Endothelial cell (in vitro differentiated cells): ENCODE data around the gene GPR26. TPM values are rescaled to one million over a fixed set of nuclear protein-coding genes. Genes with fewer than 3 reads are reported as not detected.

ENCODE experiments used
- DNase-seq: peaks from one replicate; pipeline ENCODE4 v3.0.0; 2021; ENCODE audit warnings: low spot score
- H3K27ac Mint-ChIP-seq: one replicate; pipeline ENCODE4 v1.8.0; 2021; ENCODE audit warnings: mixed read lengths, inconsistent platforms; ENCODE audit not compliant: unreplicated experiment
- H3K27me3 Mint-ChIP-seq: one replicate; pipeline ENCODE4 v1.8.0; 2021; ENCODE audit warnings: mild to moderate bottlenecking, moderate library complexity, mixed read lengths, inconsistent platforms; ENCODE audit not compliant: unreplicated experiment
- H3K36me3 Mint-ChIP-seq: one replicate; pipeline ENCODE4 v1.8.0; 2021; ENCODE audit warnings: mild to moderate bottlenecking, low read depth, mixed read lengths, inconsistent platforms; ENCODE audit not compliant: unreplicated experiment
- H3K4me1 Mint-ChIP-seq: one replicate; pipeline ENCODE4 v1.8.0; 2021; ENCODE audit warnings: mild to moderate bottlenecking, mixed read lengths, inconsistent platforms; ENCODE audit not compliant: unreplicated experiment
- H3K4me3 Mint-ChIP-seq: one replicate; pipeline ENCODE4 v1.8.0; 2021; ENCODE audit warnings: mild to moderate bottlenecking, mixed read lengths, inconsistent platforms; ENCODE audit not compliant: unreplicated experiment
- H3K9me3 Mint-ChIP-seq: one replicate; pipeline ENCODE4 v1.8.0; 2021; ENCODE audit warnings: mixed read lengths, inconsistent platforms; ENCODE audit not compliant: unreplicated experiment
- total RNA-seq: library from RNA; stranded (reverse); fragmentation: NEBNext Ultra II Directional; extraction: Animal tissue kit (Norgen Biotek cat#: 25700); gene quantifications from one replicate; pipeline ENCODE4 v1.2.1, GENCODE V29; 2021; ENCODE audit not compliant: unreplicated experiment
- TF ChIP-seq, protein P1 (sequence below): fragments of 200-600 bp; sonication (generic); IDR thresholded peaks from one replicate; pipeline ENCODE4 v1.5.0; 2021; ENCODE audit warnings: antibody characterized with exemption; ENCODE audit not compliant: unreplicated experiment

The GPR26 gene
- total RNA-seq, 1 donor from 2014 or later, result 0.05 TPM

DNA sequence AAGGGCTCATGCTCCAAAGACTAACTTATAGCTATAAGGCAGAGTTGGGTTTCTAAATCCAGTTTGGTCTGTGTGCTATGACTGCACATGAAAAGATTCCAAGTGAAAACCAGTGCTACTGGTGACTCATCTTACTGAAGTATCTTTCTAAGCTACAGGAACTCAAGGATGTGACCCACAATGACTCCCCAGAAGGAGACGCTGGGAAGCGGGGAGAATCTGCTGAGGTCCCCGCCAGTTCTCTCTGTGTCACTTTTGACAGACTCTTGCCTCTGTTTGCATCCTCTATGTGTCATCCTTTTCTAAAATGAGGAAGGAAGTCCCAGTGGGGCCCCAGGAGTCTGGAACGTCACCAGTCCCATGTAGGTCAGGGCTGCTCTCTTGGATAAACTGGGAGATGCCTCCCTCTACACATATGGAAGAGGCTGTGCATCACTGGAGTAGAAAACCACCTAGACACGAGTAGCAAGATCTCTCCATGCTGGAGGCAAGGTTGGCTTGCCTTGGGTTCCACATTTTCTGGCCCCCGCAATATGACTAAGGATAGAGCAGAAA lies 28.8 kb upstream of the GPR26 start:
- Mint-ChIP-seq H3K9me3 (no peaks in the 10 kb centered on the region), H3K36me3 (no peaks in the 10 kb centered on the region), H3K27me3 (no peaks in the 10 kb centered on the region), H3K27ac (no peak overlapping the region), H3K4me1 (no peaks in the 10 kb centered on the region), H3K4me3 (no peak overlapping the region)
- TF ChIP-seq, protein P1, sequence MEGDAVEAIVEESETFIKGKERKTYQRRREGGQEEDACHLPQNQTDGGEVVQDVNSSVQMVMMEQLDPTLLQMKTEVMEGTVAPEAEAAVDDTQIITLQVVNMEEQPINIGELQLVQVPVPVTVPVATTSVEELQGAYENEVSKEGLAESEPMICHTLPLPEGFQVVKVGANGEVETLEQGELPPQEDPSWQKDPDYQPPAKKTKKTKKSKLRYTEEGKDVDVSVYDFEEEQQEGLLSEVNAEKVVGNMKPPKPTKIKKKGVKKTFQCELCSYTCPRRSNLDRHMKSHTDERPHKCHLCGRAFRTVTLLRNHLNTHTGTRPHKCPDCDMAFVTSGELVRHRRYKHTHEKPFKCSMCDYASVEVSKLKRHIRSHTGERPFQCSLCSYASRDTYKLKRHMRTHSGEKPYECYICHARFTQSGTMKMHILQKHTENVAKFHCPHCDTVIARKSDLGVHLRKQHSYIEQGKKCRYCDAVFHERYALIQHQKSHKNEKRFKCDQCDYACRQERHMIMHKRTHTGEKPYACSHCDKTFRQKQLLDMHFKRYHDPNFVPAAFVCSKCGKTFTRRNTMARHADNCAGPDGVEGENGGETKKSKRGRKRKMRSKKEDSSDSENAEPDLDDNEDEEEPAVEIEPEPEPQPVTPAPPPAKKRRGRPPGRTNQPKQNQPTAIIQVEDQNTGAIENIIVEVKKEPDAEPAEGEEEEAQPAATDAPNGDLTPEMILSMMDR, result no peak
- no peak for DNase-seq

DNA sequence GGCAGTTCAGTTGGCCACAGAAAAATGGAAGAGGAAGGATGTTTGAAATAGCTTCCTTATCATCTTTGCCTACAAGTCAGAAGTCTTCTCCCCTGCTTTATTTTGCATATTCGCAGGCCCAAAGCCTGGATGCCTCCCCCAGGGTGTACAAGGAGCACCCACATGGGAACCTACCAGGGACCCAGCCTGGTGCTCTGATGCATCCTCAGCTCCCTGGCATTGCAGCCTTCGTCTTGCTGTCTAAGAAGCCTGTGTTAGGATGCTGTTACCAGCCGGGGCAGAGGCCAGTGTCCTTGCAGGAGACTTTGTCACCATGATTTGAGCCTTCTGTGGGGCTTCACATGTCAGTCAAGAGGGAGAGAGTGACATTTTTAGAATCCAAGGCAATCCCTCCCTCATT lies 27.0 kb upstream of the GPR26 start:
- H3K9me3 Mint-ChIP-seq, result no peaks in the 10 kb centered on the region
- no peak overlapping the region for H3K4me3 Mint-ChIP-seq
- H3K27me3 Mint-ChIP-seq, result no peaks in the 10 kb centered on the region
- no peaks in the 10 kb centered on the region for H3K36me3 Mint-ChIP-seq
- no peak for DNase-seq
- TF ChIP-seq, protein P1, result no peak
- no peak overlapping the region for H3K27ac Mint-ChIP-seq
- no peaks in the 10 kb centered on the region for H3K4me1 Mint-ChIP-seq

DNA sequence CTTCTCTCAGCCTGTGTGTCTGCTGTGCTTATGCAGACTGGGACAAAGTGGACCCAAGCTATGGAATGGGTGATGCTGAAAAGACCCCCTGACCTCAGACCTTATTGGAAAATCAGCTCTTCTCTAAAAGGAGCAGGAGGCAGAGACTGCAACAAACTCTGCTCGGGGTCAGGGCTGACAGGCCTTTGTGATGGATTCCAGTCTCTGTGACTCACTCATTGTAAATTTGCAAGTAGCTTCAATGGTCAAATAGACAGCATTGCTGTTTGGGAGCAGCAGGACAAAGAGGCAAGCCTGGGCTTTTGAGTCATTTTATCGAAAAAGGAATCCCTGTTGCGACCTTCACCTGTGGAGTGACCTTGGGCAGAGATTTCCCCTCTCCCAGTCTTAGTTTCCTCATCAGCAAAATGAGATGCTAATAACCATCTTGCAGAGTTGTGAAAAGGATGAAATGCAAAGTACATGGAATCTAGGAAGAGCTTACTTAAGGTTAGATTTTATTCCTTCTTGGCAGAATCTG lies 26.1 kb upstream of the GPR26 start:
- TF ChIP-seq, protein P1, result no peak
- Mint-ChIP-seq H3K27ac (no peak overlapping the region), H3K36me3 (no peaks in the 10 kb centered on the region), H3K27me3 (no peaks in the 10 kb centered on the region), H3K9me3 (no peaks in the 10 kb centered on the region), H3K4me3 (no peak overlapping the region), H3K4me1 (no peaks in the 10 kb centered on the region)
- DNase-seq, result no peak

DNA sequence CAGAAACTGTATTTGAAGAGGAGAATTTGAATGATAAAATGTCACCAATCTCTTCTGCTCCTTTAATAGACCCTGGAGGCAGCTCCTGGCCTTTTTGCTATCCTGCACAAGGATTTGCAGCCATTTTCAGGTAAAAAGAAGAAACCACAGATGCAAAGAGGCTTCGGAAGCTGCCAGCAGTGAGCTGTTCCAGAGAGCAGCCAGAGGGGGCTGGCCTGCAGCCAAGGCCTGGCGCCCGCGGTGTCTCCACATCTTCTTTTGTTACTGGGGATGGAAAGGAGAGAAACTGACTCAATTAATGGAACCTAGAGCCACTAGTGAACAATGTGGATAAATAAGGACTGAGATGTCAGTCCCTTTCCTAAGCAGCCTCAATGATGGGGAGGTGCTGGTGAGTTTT lies 23.9 kb upstream of the GPR26 start:
- Mint-ChIP-seq H3K27me3 (peaks cover 2% of the 10 kb centered on the region), H3K27ac (no peak overlapping the region), H3K9me3 (no peaks in the 10 kb centered on the region), H3K4me3 (no peak overlapping the region), H3K4me1 (no peaks in the 10 kb centered on the region), H3K36me3 (no peaks in the 10 kb centered on the region)
- no peak for DNase-seq
- TF ChIP-seq, protein P1, result no peak

DNA sequence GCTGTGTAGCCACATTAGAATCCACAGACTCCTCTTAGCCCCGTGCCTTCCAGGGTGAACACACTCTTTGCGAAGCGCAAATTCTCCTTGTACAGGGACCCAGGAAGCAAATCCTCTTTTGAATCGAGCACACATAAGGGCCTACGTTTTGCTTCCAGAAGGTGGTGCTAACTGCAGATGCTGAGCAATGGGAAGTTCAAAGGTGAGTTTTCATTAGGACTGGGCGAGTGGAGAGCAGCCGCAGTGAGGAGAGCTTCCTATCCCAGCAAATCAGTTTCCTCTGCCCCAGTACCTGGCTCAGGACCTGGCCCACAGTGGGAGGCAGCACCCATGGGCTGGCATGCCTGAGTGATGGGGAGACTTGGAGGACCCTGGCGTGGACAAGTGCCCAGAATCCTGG lies 23.5 kb upstream of the GPR26 start:
- no peak overlapping the region for H3K4me3 Mint-ChIP-seq
- TF ChIP-seq, protein P1, result no peak
- H3K4me1 Mint-ChIP-seq, result no peaks in the 10 kb centered on the region
- H3K36me3 Mint-ChIP-seq, result no peaks in the 10 kb centered on the region
- peaks cover 2% of the 10 kb centered on the region for H3K27me3 Mint-ChIP-seq
- no peaks in the 10 kb centered on the region for H3K9me3 Mint-ChIP-seq
- no peak overlapping the region for H3K27ac Mint-ChIP-seq
- no peak for DNase-seq
